ENCODE results near the gene EPM2A. TPM values are rescaled to one million over a fixed set of nuclear protein-coding genes. Genes with fewer than 3 reads are reported as not detected.
"Not testable (repeated sequence)": the region's sequence is repeated elsewhere in the genome, so short reads cannot be mapped to it uniquely, and the experiment has no call there.

The EPM2A gene
- total RNA-seq, 1 donor from 2014 or later: 4.2 TPM

GRCh38 chr6:145723646-145724045 is 11.7 kb downstream of the EPM2A start:
- intact Hi-C loops (cut with micrococcal nuclease): no loop called here
- Mint-ChIP-seq H3K4me1 (no peaks in the 10 kb centered on the region), H3K36me3 (ENCODE audit: low read depth) (peaks cover 2% of the 10 kb centered on the region), H3K9me3 (peaks cover 9% of the 10 kb centered on the region), H3K27me3 (no peaks in the 10 kb centered on the region), H3K27ac (no peak overlapping the region), H3K4me3 (no peak overlapping the region)
- no peak for DNase-seq

GRCh38 chr6:145722190-145722589 is 13.1 kb downstream of the EPM2A start:
- Mint-ChIP-seq H3K27me3 (no peaks in the 10 kb centered on the region), H3K27ac (no peak overlapping the region), H3K4me1 (no peaks in the 10 kb centered on the region), H3K9me3 (peaks cover 9% of the 10 kb centered on the region), H3K36me3 (ENCODE audit: low read depth) (peaks cover 3% of the 10 kb centered on the region), H3K4me3 (no peak overlapping the region)
- intact Hi-C loops (cut with micrococcal nuclease): no loop called here
- no peak for DNase-seq

GRCh38 chr6:145721144-145721543 is 14.2 kb downstream of the EPM2A start:
- intact Hi-C loops (cut with micrococcal nuclease): no loop called here
- Mint-ChIP-seq H3K27me3 (no peaks in the 10 kb centered on the region), H3K9me3 (peaks cover 16% of the 10 kb centered on the region), H3K27ac (no peak overlapping the region), H3K36me3 (ENCODE audit: low read depth) (peaks cover 6% of the 10 kb centered on the region), H3K4me1 (no peaks in the 10 kb centered on the region), H3K4me3 (no peak overlapping the region)
- no peak for DNase-seq

- H3K4me1 Mint-ChIP-seq: no peaks in the 10 kb centered on the region
Measured at GRCh38 chr6:145715426-145715825, 19.9 kb downstream of the EPM2A start.

GRCh38 chr6:145714731-145715130 is 20.6 kb downstream of the EPM2A start:
- Mint-ChIP-seq H3K27ac (no peak overlapping the region), H3K36me3 (ENCODE audit: low read depth) (peaks cover 6% of the 10 kb centered on the region), H3K9me3 (peaks cover 23% of the 10 kb centered on the region), H3K27me3 (no peaks in the 10 kb centered on the region), H3K4me3 (no peak overlapping the region), H3K4me1 (no peaks in the 10 kb centered on the region)
- intact Hi-C loops (cut with micrococcal nuclease): no loop called here
- DNase-seq: no peak

More at GRCh38 chr6:145715426-145715825, 19.9 kb downstream of the EPM2A start:
- Mint-ChIP-seq H3K27ac (no peak overlapping the region), H3K9me3 (peaks cover 23% of the 10 kb centered on the region), H3K4me3 (no peak overlapping the region), H3K36me3 (ENCODE audit: low read depth) (peaks cover 6% of the 10 kb centered on the region), H3K27me3 (no peaks in the 10 kb centered on the region)
- DNase-seq: no peak
- intact Hi-C loops (cut with micrococcal nuclease): no loop called here

DNA sequence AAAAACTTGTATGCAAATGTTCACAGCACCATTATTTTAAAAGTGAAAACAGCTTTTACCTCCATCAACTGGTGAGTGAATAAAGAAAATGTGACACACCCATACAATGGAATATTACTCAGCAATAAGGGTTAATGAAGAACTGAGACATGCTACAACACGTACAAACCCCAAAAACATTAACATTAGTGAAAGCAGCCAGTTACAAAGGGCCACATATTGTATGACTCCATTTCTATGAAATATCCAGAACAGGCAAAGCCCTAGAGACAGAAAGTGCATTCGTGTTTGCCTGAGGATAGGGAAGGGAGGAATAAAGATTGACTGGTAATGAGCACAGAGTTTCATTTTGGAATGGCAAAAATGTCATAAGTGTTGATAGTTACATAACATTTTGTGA is 21.5 kb downstream of the EPM2A start:
- Mint-ChIP-seq H3K27me3 (no peaks in the 10 kb centered on the region), H3K36me3 (ENCODE audit: low read depth) (peaks cover 6% of the 10 kb centered on the region)

DNA sequence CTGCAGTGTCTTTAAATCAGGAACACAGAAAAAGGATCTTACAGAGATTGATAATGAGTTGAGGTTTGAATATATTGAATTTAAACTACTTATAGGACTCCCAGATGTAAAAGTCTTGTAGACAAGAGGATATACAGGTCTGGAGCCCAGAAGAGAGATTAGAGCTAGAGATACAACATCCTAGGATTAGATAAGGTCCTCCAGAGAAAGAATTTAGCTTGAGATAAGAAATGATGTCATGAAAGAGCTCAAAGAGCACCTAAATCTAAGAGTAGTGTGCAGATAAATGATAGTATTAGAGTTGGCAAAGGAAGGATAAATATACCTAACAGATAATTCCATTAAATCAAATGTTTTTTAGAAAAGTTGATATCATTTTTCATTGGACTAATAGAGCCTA is 23.9 kb downstream of the EPM2A start:
- no peak overlapping the region for H3K27ac Mint-ChIP-seq
- no peaks in the 10 kb centered on the region for H3K36me3 Mint-ChIP-seq (ENCODE audit: low read depth)
- intact Hi-C loops (cut with micrococcal nuclease): no loop called here
- H3K4me3 Mint-ChIP-seq: no peak overlapping the region
- DNase-seq: no peak
- H3K27me3 Mint-ChIP-seq: no peaks in the 10 kb centered on the region
- peaks cover 22% of the 10 kb centered on the region for H3K9me3 Mint-ChIP-seq
- no peaks in the 10 kb centered on the region for H3K4me1 Mint-ChIP-seq

More for the DNA sequence above, 21.5 kb downstream of the EPM2A start:
- Mint-ChIP-seq H3K4me3 (no peak overlapping the region), H3K27ac (no peak overlapping the region), H3K9me3 (peaks cover 23% of the 10 kb centered on the region), H3K4me1 (no peaks in the 10 kb centered on the region)
- intact Hi-C loops (cut with micrococcal nuclease): no loop called here
- DNase-seq: no peak

DNA sequence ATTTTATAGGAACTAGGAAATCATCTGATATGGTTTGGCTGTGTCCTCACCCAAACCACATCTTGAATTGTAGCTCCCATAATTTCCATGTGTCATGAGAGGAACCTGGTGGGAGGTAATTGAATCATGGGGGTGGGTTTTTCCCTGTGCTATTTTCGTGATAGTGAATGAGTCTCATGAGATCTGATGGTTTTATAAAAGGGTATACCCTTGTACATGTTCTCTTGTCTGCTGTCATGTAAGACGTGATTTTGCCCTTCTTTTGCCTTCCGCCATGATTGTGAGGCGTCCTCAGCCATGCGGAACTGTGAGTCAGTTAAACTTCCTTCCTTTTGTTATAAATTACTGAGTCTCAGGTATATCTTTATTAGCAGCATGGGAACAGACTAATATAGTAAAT is 27.9 kb downstream of the EPM2A start:
- Mint-ChIP-seq H3K36me3 (ENCODE audit: low read depth) (no peaks in the 10 kb centered on the region), H3K4me3 (no peak overlapping the region), H3K27ac (no peak overlapping the region), H3K9me3 (peaks cover 6% of the 10 kb centered on the region), H3K27me3 (no peaks in the 10 kb centered on the region), H3K4me1 (peaks cover 6% of the 10 kb centered on the region)
- intact Hi-C loops (cut with micrococcal nuclease): no loop called here
- DNase-seq: no peak

DNA sequence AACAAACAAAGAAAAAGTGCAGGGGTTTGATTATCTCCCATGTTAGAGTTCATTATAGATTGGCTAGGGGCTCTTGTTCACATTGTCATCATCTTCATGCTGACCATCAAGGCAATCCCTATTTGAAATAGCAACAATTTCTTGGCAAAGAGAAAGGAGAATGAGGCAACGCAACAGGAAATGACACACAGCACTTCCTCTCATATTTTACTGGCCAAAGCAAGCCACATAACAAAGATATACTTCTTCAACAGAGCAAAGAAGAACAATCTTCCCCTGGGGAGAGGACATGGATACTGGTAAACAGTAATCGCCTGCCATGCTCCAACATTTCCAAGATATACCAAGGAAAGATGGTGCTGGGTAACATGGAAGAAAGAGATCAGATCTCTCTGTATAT is 29.8 kb downstream of the EPM2A start:
- Mint-ChIP-seq H3K4me1 (peaks cover 6% of the 10 kb centered on the region), H3K36me3 (ENCODE audit: low read depth) (no peaks in the 10 kb centered on the region), H3K27me3 (no peaks in the 10 kb centered on the region), H3K27ac (no peak overlapping the region), H3K4me3 (no peak overlapping the region), H3K9me3 (peaks cover 6% of the 10 kb centered on the region)
- DNase-seq: no peak
- intact Hi-C loops (cut with micrococcal nuclease): no loop called here

- no peak overlapping the region for H3K4me3 Mint-ChIP-seq
- H3K27me3 Mint-ChIP-seq: no peaks in the 10 kb centered on the region
- intact Hi-C loops (cut with micrococcal nuclease): no loop called here
- no peak overlapping the region for H3K27ac Mint-ChIP-seq
- peaks cover 6% of the 10 kb centered on the region for H3K4me1 Mint-ChIP-seq
- DNase-seq: no peak
- peaks cover 6% of the 10 kb centered on the region for H3K9me3 Mint-ChIP-seq
- no peaks in the 10 kb centered on the region for H3K36me3 Mint-ChIP-seq (ENCODE audit: low read depth)
Measured at GRCh38 chr6:145704143-145704781, 31.1 kb downstream of the EPM2A start.

- intact Hi-C loops (cut with micrococcal nuclease): no loop called here
- Mint-ChIP-seq H3K36me3 (ENCODE audit: low read depth) (no peaks in the 10 kb centered on the region), H3K27me3 (no peaks in the 10 kb centered on the region), H3K9me3 (no peaks in the 10 kb centered on the region), H3K4me3 (no peak overlapping the region), H3K27ac (no peak overlapping the region), H3K4me1 (no peaks in the 10 kb centered on the region)
- no peak for DNase-seq
Measured at GRCh38 chr6:145699462-145699861, 35.9 kb downstream of the EPM2A start.

- H3K4me3 Mint-ChIP-seq; intact Hi-C loops (cut with micrococcal nuclease); DNase-seq; H3K4me1 Mint-ChIP-seq; H3K27me3 Mint-ChIP-seq; H3K36me3 Mint-ChIP-seq (ENCODE audit: low read depth); H3K9me3 Mint-ChIP-seq; H3K27ac Mint-ChIP-seq: not testable (repeated sequence)
Measured at GRCh38 chr6:145697401-145697800, 37.9 kb downstream of the EPM2A start.

GRCh38 chr6:145694083-145694737 is 41.1 kb downstream of the EPM2A start:
- Mint-ChIP-seq H3K27me3 (no peaks in the 10 kb centered on the region), H3K27ac (no peak overlapping the region), H3K9me3 (no peaks in the 10 kb centered on the region)

GRCh38 chr6:145690969-145691368 is 44.4 kb downstream of the EPM2A start:
- Mint-ChIP-seq H3K36me3 (ENCODE audit: low read depth) (no peaks in the 10 kb centered on the region), H3K4me3 (no peak overlapping the region)

More at GRCh38 chr6:145694083-145694737, 41.1 kb downstream of the EPM2A start:
- H3K4me3 Mint-ChIP-seq: no peak overlapping the region
- no peak for DNase-seq
- no peaks in the 10 kb centered on the region for H3K4me1 Mint-ChIP-seq
- H3K36me3 Mint-ChIP-seq (ENCODE audit: low read depth): no peaks in the 10 kb centered on the region
- intact Hi-C loops (cut with micrococcal nuclease): no loop called here

DNA sequence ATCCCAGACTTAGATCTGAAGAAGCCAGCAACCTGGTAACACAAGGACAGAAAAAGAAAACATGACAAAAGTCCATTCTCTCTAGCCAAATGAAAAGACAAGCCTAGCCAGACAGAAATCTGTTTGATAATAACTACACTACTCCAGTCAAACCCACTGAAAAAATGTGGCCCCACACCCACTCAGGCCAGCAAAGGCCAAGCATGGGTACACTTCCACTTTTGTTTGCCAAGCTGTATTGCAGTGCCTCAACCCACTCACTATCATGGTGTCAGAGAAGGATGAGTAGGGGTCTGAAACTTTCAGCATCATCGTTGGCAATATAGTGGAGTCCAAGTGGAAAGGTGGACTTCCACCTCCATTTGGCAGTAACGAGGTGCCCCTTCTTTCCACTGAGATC is 45.8 kb downstream of the EPM2A start:
- Mint-ChIP-seq H3K4me1 (no peaks in the 10 kb centered on the region), H3K36me3 (ENCODE audit: low read depth) (no peaks in the 10 kb centered on the region), H3K4me3 (no peak overlapping the region), H3K27me3 (no peaks in the 10 kb centered on the region), H3K27ac (no peak overlapping the region), H3K9me3 (no peaks in the 10 kb centered on the region)
- no peak for DNase-seq
- intact Hi-C loops (cut with micrococcal nuclease): no loop called here

More at GRCh38 chr6:145690969-145691368, 44.4 kb downstream of the EPM2A start:
- H3K9me3 Mint-ChIP-seq: no peaks in the 10 kb centered on the region
- H3K27ac Mint-ChIP-seq: no peak overlapping the region
- intact Hi-C loops (cut with micrococcal nuclease): no loop called here
- no peaks in the 10 kb centered on the region for H3K27me3 Mint-ChIP-seq
- H3K4me1 Mint-ChIP-seq: no peaks in the 10 kb centered on the region
- DNase-seq: no peak
